GM13976 (cell line): ENCODE results near the gene ZNF518B.

Experiments used
- DNase-seq: peaks from one replicate; pipeline ENCODE4 v3.0.0; 2012; ENCODE audit warnings: low spot score
- in situ Hi-C: fragments of 300-500 bp; cut with MboI; formaldehyde crosslinking; loops from one replicate; pipeline ENCODE4 v1.12.0; 2022; ENCODE audit warnings: low sequenced_read_pairs, mixed read lengths, inconsistent platforms; ENCODE audit not compliant: unreplicated experiment
- TF ChIP-seq, protein P1 (sequence below): IDR thresholded peaks from 2 replicates; pipeline ENCODE4 v1.5.1; 2012; ENCODE audit warnings: borderline replicate concordance, mild to moderate bottlenecking; ENCODE audit not compliant: insufficient read depth; ENCODE audit errors: extremely low read depth, missing control alignments, control extremely low read depth

Gene ZNF518B

GRCh38 chr4:10470505-10470904 is 13.3 kb upstream of the ZNF518B start:
- TF ChIP-seq, protein P1, sequence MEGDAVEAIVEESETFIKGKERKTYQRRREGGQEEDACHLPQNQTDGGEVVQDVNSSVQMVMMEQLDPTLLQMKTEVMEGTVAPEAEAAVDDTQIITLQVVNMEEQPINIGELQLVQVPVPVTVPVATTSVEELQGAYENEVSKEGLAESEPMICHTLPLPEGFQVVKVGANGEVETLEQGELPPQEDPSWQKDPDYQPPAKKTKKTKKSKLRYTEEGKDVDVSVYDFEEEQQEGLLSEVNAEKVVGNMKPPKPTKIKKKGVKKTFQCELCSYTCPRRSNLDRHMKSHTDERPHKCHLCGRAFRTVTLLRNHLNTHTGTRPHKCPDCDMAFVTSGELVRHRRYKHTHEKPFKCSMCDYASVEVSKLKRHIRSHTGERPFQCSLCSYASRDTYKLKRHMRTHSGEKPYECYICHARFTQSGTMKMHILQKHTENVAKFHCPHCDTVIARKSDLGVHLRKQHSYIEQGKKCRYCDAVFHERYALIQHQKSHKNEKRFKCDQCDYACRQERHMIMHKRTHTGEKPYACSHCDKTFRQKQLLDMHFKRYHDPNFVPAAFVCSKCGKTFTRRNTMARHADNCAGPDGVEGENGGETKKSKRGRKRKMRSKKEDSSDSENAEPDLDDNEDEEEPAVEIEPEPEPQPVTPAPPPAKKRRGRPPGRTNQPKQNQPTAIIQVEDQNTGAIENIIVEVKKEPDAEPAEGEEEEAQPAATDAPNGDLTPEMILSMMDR, result no peak
- DNase-seq, result no peak
- in situ Hi-C loops, result no loop called here

- TF ChIP-seq, protein P1, result no peak
- in situ Hi-C loops, result no loop called here
- no peak for DNase-seq
Measured at GRCh38 chr4:10466161-10466560, 8.9 kb upstream of the ZNF518B start.

GRCh38 chr4:10462876-10463275 is 5.7 kb upstream of the ZNF518B start:
- TF ChIP-seq, protein P1, result no peak
- no peak for DNase-seq
- in situ Hi-C loops, result no loop called here

- in situ Hi-C loops, result no loop called here
- TF ChIP-seq, protein P1, result no peak
- DNase-seq, result no peak
Measured at GRCh38 chr4:10461850-10462400, 4.7 kb upstream of the ZNF518B start.

- peak; percentile 92 for DNase-seq
- TF ChIP-seq, protein P1, result peak; percentile 99
- in situ Hi-C loops, result no loop called here
Measured at GRCh38 chr4:10461091-10461849, 4.0 kb upstream of the ZNF518B start.

- peak; percentile 19 for DNase-seq
- in situ Hi-C loops, result no loop called here
- TF ChIP-seq, protein P1, result no peak
Measured at GRCh38 chr4:10460313-10461047, 3.3 kb upstream of the ZNF518B start.
